ENCODE results near the gene RNF43.
A peak's percentile ranks its signal among the peaks of the same experiment; 100 is the strongest.

- TF ChIP-seq CTCF (conservative IDR thresholded peaks at IDR 0.05; ENCODE audit: low read depth, low read length) (peak; percentile 95), EZH2phosphoT487 (IDR thresholded peaks at IDR 0.05; ENCODE audit: borderline replicate concordance, low read length) (no peak), EZH2 (IDR thresholded peaks at IDR 0.05; ENCODE audit: low read length, unreplicated experiment) (no peak)
These were observed at the start of gene RNF43 for GRCh38 chr17:58417300-58418092.

Measured in PC-3 (cell line).